22Rv1 (cell line): ENCODE data around the gene NQO2.
"Not testable (repeated sequence)": the region's sequence is repeated elsewhere in the genome, so short reads cannot be mapped to it uniquely, and the experiment has no call there.

Experiments
- H3K27ac ChIP-seq: fragments of 450-650 bp; 2 replicates; pipeline ENCODE4 v1.5.1; 2017
- ZFX ChIP-seq: fragments of 450-650 bp; IDR thresholded peaks from 2 replicates; pipeline ENCODE4 v1.6.1; 2017; ENCODE audit warnings: antibody characterized with exemption, borderline replicate concordance
- TF ChIP-seq, protein P1 (sequence below): fragments of 450-650 bp; IDR thresholded peaks from 2 replicates; pipeline ENCODE4 v1.5.1; 2017; ENCODE audit warnings: mild to moderate bottlenecking

NQO2 gene

DNA sequence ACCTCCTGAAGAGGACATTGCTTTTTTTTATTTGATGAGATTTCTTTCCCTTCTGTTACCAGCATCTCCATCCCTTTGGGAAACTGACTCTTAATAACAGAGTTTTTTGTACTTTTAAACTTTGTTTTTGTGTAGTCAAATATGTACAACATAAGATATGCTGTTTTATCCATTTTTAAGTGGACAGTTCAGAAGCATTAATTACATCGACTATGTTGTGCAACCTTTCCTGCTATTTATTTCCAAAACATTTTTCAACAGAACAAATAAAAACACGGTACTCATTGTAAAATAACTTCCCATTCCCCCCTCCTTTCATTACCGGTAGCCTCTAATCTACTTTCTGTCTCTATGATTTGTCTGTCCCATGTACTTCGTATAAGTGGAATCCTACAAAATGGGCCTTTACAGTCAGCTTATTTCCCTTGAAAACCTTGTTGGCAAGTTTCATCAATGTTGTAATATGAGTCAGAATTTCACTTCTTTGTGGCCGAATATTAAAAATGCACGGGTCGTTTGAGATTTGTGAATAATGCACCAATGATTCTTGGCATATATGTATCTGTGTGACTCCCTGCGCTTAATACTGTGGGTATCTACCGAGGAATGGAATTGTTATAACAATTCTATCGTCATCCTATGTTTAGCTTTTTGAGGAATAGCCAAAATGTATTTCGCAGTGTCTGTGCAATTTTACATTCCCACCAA lies 57.5 kb downstream of the NQO2 start:
- H3K27ac ChIP-seq, result no peak overlapping the region
- TF ChIP-seq ZFX, result no peak
- TF ChIP-seq, protein P1, sequence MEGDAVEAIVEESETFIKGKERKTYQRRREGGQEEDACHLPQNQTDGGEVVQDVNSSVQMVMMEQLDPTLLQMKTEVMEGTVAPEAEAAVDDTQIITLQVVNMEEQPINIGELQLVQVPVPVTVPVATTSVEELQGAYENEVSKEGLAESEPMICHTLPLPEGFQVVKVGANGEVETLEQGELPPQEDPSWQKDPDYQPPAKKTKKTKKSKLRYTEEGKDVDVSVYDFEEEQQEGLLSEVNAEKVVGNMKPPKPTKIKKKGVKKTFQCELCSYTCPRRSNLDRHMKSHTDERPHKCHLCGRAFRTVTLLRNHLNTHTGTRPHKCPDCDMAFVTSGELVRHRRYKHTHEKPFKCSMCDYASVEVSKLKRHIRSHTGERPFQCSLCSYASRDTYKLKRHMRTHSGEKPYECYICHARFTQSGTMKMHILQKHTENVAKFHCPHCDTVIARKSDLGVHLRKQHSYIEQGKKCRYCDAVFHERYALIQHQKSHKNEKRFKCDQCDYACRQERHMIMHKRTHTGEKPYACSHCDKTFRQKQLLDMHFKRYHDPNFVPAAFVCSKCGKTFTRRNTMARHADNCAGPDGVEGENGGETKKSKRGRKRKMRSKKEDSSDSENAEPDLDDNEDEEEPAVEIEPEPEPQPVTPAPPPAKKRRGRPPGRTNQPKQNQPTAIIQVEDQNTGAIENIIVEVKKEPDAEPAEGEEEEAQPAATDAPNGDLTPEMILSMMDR, result no peak

DNA sequence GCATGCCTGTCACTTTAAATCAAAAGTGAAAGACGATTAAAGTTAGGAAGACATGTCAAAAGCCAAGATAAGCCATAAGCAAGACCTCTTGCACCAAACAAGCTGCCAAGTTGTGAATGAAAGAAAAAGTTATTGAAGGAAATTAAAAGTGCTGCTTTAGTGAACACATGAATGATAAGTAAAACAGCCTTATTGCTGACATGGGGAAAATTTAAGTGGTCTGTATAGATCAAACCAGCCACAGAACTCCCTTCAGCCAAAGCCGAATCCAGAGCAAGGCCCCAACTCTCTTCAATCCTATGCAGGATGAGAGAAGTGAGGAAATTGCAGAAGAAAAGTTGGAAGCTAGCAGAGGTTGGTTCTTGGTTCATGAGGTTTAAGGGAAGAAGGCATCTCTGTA lies 59.3 kb downstream of the NQO2 start:
- TF ChIP-seq, protein P1, result no peak
- TF ChIP-seq ZFX, result no peak
- no peak overlapping the region for H3K27ac ChIP-seq

DNA sequence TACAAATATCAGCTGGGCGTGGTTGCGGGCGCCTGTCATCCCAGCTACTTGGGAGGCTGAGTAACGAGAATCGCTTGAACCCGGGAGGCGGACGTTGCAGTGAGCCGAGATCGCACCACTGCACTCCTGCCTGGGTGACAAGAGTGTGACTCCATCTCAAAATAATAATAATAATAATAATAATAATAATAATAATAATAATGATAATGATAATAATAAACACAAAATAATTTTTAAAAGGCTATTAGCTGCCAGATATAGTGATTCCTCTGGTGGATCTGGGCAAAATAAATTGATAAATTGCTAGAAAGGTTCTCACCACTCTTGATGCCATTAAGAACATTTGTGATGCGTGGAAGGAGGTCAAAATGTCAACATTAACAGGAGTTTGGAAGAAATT lies 60.4 kb downstream of the NQO2 start:
- H3K27ac ChIP-seq, result not testable (repeated sequence)

- no peak for TF ChIP-seq ZFX
- TF ChIP-seq, protein P1, result no peak
- H3K27ac ChIP-seq, result no peak overlapping the region
Observed at GRCh38 chr6:3061501-3061941, 61.8 kb downstream of the NQO2 start.

DNA sequence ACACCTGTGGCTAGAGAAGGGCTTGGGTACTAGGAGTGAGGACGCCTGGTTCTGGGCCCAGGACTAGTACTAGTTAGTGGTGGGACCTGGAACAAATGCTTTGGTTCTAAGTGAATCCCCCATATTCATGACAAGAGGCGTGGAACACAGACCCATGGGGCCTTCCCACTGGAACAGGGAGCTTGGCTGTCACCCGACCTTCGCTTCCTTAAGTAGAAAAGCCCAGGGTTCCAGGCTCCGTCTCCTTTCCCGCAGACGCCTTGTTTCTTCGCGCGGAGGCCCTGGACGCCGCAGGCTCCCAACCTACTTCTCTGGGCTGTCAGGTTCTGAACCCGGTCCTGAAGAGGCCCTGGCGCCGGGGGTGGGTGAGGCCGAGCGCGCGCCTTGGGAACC lies 63.6 kb downstream of the NQO2 start:
- peak overlapping the region; percentile 76 for H3K27ac ChIP-seq

- H3K27ac ChIP-seq, result peak overlapping the region; percentile 76
- TF ChIP-seq, protein P1, result peak; percentile 11; the same call in 1 of the 2 replicates
- TF ChIP-seq ZFX, result no peak
Observed at GRCh38 chr6:3063733-3064700, 64.3 kb downstream of the NQO2 start.

DNA sequence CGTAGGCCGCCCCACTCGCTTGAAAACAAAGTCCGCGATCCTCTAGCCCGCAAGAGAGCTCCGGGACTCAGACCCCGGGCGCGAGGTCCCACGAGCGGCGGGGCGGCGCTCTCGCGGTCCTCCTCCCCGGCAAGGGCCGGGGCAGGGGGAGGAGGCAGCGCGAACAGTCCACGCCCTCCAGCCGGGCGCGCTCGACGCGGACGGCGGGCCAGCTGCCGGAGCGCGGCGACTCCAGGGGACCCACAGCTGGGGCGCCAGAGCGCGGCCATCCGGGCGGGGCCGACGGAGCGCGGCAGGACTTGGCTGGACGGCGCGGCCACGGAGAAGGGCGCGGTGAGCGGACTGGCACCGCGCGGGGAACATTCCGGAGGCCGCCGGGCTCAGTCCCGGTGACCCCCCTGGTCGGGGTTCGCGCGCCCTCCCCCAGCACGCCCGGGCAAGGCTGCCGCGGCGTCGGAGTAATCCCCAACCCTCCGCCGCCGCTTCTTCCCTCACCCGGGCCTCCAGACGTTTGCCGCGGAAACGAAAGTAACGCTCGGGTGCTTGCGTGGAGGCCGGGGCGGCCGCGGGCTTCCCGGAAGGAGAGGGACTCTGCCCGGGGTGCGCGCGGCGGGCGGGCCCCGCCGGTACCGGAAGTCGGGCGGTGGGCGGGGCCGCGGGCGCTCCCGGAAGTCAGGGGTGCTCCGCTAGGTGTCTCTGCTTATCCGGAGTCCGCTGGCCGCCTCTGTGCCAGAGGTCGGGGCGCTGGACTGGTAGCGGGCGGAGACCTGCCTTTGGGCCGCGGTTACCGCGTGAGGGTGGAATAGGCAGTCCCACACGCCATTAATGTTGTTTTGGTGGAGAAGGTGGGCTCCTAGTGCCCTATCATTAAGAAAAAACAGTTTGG lies 68.9 kb downstream of the NQO2 start, which contains the start of gene RIPK1:
Gene RIPK1, plus strand, starts transcription at position 166 of the 886 bp plus-strand sequence. CDS start 8,330 bp downstream, outside the sequence.
- TF ChIP-seq, protein P1, result peak; percentile 51
- TF ChIP-seq ZFX, result no peak
- H3K27ac ChIP-seq, result peak within 1 kb of the TSS; percentile 95
